Stomach (tissue), 4 donors: ENCODE data around the gene EXOC3L1.

ENCODE experiments used
- CTCF ChIP-seq, 7 experiments: fragments of 450-650 bp in 4 of 7; fragments of 200-600 bp in 3 of 7; sonication (generic) in 3 of 7; IDR thresholded peaks; one replicate each; pipeline ENCODE4 v1.5.1; 2016 to 2019; ENCODE audit warnings: antibody characterized with exemption in 7 of 7, control low read depth in 2 of 7, mild to moderate bottlenecking in 1 of 7
- POLR2A ChIP-seq, 4 donors: fragments of 450-650 bp; IDR thresholded peaks; one replicate each; pipeline ENCODE4 v1.6.1; 2016; ENCODE audit warnings: antibody characterized with exemption in 4 of 4, control low read depth in 2 of 4, mild to moderate bottlenecking in 1 of 4, moderate library complexity in 1 of 4
- POLR2AphosphoS5 ChIP-seq, 3 donors: sonication (generic); formaldehyde crosslinking; IDR thresholded peaks; one replicate each; pipeline ENCODE4 v1.6.1; 2016; ENCODE audit warnings: antibody characterized with exemption in 3 of 3

GRCh38 chr16:67142342-67142741 is 47.6 kb downstream of the EXOC3L1 start:
- TF ChIP-seq CTCF (IDR thresholded peaks at IDR 0.05) (no peak), POLR2A (IDR thresholded peaks at IDR 0.05) (no peak), POLR2AphosphoS5 (IDR thresholded peaks at IDR 0.05) (no peak)
